ENCODE measurements around the gene PFKP.

The PFKP gene

GRCh38 chr10:3145366-3145765, 78.0 kb downstream of the PFKP start:
- H3K4me3 ChIP-seq (replicated peaks in 1 of 2; ENCODE audit: low read depth in 2 of 2, low read length in 2 of 2) = no peak overlapping the region
- no peak for TF ChIP-seq CTCF (IDR thresholded peaks at IDR 0.05; ENCODE audit: low read depth, low read length)
- DNase-seq (ENCODE audit: low read depth in 2 of 2) = no peak

DNA sequence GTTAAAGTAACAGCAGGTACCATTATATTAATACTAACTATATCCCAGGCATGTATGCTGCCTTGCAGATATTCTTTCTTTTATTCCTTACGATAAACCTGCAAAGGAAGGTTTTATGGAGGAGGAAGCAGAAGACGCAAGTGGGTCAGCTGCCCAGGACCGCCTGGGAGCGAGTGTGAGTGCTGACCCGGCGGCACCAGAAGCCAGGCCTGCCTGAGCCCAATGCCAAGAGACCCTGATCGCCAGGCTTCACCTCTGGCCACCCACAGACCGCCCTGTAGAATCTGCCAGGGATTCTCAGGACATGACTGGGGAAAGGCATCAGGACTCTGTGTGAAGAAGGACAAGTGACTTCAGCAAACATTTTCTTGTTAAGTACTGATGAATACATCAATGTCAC, 78.9 kb downstream of the PFKP start:
- no peak for TF ChIP-seq CTCF (IDR thresholded peaks at IDR 0.05; ENCODE audit: low read depth, low read length)
- DNase-seq (ENCODE audit: low read depth in 2 of 2) = no peak

GRCh38 chr10:3147117-3147820, 79.9 kb downstream of the PFKP start:
- TF ChIP-seq CTCF (IDR thresholded peaks at IDR 0.05; ENCODE audit: low read depth, low read length) = no peak
- H3K4me3 ChIP-seq (replicated peaks in 1 of 2; ENCODE audit: low read depth in 2 of 2, low read length in 2 of 2) = no peak overlapping the region
- DNase-seq (ENCODE audit: low read depth in 2 of 2) = no peak

More for the DNA sequence above, 78.9 kb downstream of the PFKP start:
- no peak overlapping the region for H3K4me3 ChIP-seq (replicated peaks in 1 of 2; ENCODE audit: low read depth in 2 of 2, low read length in 2 of 2)

- DNase-seq (ENCODE audit: low read depth in 2 of 2) = no peak
- no peak for TF ChIP-seq CTCF (IDR thresholded peaks at IDR 0.05; ENCODE audit: low read depth, low read length)
- H3K4me3 ChIP-seq (replicated peaks in 1 of 2; ENCODE audit: low read depth in 2 of 2, low read length in 2 of 2) = no peak overlapping the region
Observed at GRCh38 chr10:3148041-3148440, 80.7 kb downstream of the PFKP start.

DNA sequence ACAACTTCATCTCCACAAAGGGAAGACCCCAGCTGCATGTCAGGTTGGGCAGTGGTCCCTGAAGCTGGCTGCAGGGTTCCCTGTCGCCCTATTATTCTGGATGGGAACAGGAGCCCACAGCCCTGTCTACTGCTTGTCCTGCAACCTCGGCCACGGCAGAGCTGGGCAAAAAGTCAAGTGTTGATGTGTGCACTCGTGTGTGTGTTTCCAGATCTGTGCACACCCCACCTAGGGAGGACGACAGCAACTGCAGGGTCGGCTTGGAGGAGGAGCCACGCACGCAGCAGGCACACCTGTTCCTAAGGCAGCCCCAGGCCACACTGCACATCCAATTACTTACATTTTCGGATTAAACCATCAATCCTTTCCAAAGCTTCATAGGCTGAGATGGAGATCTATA, 81.6 kb downstream of the PFKP start:
- no peak for DNase-seq (ENCODE audit: low read depth in 2 of 2)
- TF ChIP-seq CTCF (IDR thresholded peaks at IDR 0.05; ENCODE audit: low read depth, low read length) = no peak

DNA sequence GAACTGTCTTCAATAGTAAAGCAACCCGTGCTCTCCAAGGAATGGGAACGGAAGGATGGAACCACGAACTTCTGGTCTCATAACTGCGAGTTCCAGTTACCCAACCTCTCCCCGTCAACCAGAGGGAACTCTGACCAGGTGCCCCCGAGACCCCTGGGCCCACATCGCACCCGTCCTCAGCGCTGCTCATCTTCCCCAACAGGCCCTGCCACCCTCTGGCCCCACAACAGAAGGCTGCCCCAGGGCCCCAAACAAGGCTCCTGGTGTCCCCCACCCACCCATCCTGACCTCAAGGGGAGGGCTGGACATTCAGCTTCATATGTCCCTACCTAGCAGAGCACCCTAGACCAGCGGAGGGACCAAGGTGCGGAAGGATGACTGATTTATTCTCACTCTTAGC, 82.6 kb downstream of the PFKP start:
- no peak for TF ChIP-seq CTCF (IDR thresholded peaks at IDR 0.05; ENCODE audit: low read depth, low read length)
- DNase-seq (ENCODE audit: low read depth in 2 of 2) = no peak
- H3K4me3 ChIP-seq (replicated peaks in 1 of 2; ENCODE audit: low read depth in 2 of 2, low read length in 2 of 2) = no peak overlapping the region

More for the DNA sequence above, 81.6 kb downstream of the PFKP start:
- no peak overlapping the region for H3K4me3 ChIP-seq (replicated peaks in 1 of 2; ENCODE audit: low read depth in 2 of 2, low read length in 2 of 2)

- no peak for DNase-seq (ENCODE audit: low read depth in 2 of 2)
- no peak overlapping the region for H3K4me3 ChIP-seq (replicated peaks in 1 of 2; ENCODE audit: low read depth in 2 of 2, low read length in 2 of 2)
- TF ChIP-seq CTCF (IDR thresholded peaks at IDR 0.05; ENCODE audit: low read depth, low read length) = no peak
Observed at GRCh38 chr10:3150366-3150765, 83.0 kb downstream of the PFKP start.

All from cardiac fibroblast (primary cell).